Sigmoid colon (tissue), 4 donors: ENCODE measurements around the gene MICAL1.

ENCODE experiments used
- EP300 ChIP-seq, 4 donors: sonication (generic); formaldehyde crosslinking; IDR thresholded peaks; one replicate each; pipeline ENCODE4 v1.6.1; 2017; ENCODE audit warnings: antibody characterized with exemption in 4 of 4
- POLR2A ChIP-seq, 2 donors: fragments of 450-650 bp; IDR thresholded peaks; one replicate each; pipeline ENCODE4 v1.6.1; 2016; ENCODE audit warnings: antibody characterized with exemption in 2 of 2, mild to moderate bottlenecking in 2 of 2, moderate library complexity in 2 of 2
- TF ChIP-seq, protein P1 (sequence below), 4 experiments: fragments of 450-650 bp in 3 of 4; fragments of 200-600 bp in 1 of 4; IDR thresholded peaks; one replicate each; pipeline ENCODE4 v1.5.1; 2016 to 2019; ENCODE audit warnings: antibody characterized with exemption in 4 of 4, mild to moderate bottlenecking in 3 of 4, moderate library complexity in 2 of 4

GRCh38 chr6:109486068-109486467 lies 30.5 kb upstream of the MICAL1 start:
- TF ChIP-seq POLR2A (IDR thresholded peaks at IDR 0.05) (no peak), EP300 (IDR thresholded peaks at IDR 0.05) (no peak)
- TF ChIP-seq, protein P1, sequence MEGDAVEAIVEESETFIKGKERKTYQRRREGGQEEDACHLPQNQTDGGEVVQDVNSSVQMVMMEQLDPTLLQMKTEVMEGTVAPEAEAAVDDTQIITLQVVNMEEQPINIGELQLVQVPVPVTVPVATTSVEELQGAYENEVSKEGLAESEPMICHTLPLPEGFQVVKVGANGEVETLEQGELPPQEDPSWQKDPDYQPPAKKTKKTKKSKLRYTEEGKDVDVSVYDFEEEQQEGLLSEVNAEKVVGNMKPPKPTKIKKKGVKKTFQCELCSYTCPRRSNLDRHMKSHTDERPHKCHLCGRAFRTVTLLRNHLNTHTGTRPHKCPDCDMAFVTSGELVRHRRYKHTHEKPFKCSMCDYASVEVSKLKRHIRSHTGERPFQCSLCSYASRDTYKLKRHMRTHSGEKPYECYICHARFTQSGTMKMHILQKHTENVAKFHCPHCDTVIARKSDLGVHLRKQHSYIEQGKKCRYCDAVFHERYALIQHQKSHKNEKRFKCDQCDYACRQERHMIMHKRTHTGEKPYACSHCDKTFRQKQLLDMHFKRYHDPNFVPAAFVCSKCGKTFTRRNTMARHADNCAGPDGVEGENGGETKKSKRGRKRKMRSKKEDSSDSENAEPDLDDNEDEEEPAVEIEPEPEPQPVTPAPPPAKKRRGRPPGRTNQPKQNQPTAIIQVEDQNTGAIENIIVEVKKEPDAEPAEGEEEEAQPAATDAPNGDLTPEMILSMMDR (IDR thresholded peaks at IDR 0.05): no peak
